Left lung (tissue), 10 donors: Measurements from ENCODE around the gene TOMM22. TPM values are rescaled to one million over a fixed set of nuclear protein-coding genes. Genes with fewer than 3 reads are reported as not detected.

Source experiments
- ATAC-seq: fragments of 200-7000 bp; cut with Tn5 transposase; one replicate; pipeline ENCODE4 v1.9.1; 2020; ENCODE audit warnings: moderate library complexity
- DNase-seq, 4 donors: peaks; one replicate each; pipeline ENCODE4 v3.0.0-alpha.2; 2013 to 2020
- H3K27ac ChIP-seq, 2 donors: fragments of 200-600 bp; sonication (generic) in 1 of 2; one replicate each; pipeline versions ENCODE4 v1.5.0 to v1.8.0; 2020 to 2021
- H3K27me3 ChIP-seq, 2 donors: fragments of 200-600 bp; sonication (generic) in 1 of 2; one replicate each; pipeline versions ENCODE4 v1.5.0 to v1.8.0; 2020 to 2021
- H3K36me3 ChIP-seq, 2 donors: fragments of 200-600 bp; sonication (generic) in 1 of 2; one replicate each; pipeline versions ENCODE4 v1.5.0 to v1.8.0; 2020 to 2021
- H3K4me1 ChIP-seq, 2 donors: fragments of 200-600 bp; one replicate each; pipeline ENCODE4 v1.8.0; 2021
- H3K4me3 ChIP-seq, 2 donors: fragments of 200-600 bp; sonication (generic) in 1 of 2; one replicate each; pipeline versions ENCODE4 v1.5.0 to v1.8.0; 2020 to 2021; ENCODE audit warnings: mild to moderate bottlenecking in 1 of 2
- H3K9me3 ChIP-seq, 2 donors: fragments of 200-600 bp; sonication (generic) in 1 of 2; one replicate each; pipeline versions ENCODE4 v1.5.0 to v1.8.0; 2020 to 2021
- intact Hi-C, 2 donors: fragments of 100-400 bp; cut with DNase I; formaldehyde crosslinking; loops; one replicate each; pipeline versions ENCODE4 v1.11.2 to v1.14.2; 2022
- polyA plus RNA-seq, 6 donors: library from polyadenylated mRNA; unstranded; fragments of 120-200 nt; gene quantifications; one replicate each; pipeline ENCODE4 v1.2.1, GENCODE V29; 2013; ENCODE audit not compliant: insufficient read length in 6 of 6
- total RNA-seq, 2 donors: library from RNA; stranded (reverse); fragmentation: NEBNext Ultra II Directional; extraction: Animal tissue kit (Norgen Biotek cat#: 25700); gene quantifications; one replicate each; pipeline ENCODE4 v1.2.1, GENCODE V29; 2021
- TF ChIP-seq, protein P1 (sequence below), 2 donors: fragments of 200-600 bp; sonication (generic) in 1 of 2; IDR thresholded peaks; one replicate each; pipeline versions ENCODE4 v1.5.0 to v1.8.0; 2021; ENCODE audit warnings: antibody characterized with exemption in 2 of 2
- donor health status: DM: no; HTN: yes; CAD: no.
- donor health status: DM: no; HTN: no; CAD: no.

Gene TOMM22
- total and polyA plus RNA-seq, 8 donors: 54.3 to 91.3 (median 79.6) TPM

DNA sequence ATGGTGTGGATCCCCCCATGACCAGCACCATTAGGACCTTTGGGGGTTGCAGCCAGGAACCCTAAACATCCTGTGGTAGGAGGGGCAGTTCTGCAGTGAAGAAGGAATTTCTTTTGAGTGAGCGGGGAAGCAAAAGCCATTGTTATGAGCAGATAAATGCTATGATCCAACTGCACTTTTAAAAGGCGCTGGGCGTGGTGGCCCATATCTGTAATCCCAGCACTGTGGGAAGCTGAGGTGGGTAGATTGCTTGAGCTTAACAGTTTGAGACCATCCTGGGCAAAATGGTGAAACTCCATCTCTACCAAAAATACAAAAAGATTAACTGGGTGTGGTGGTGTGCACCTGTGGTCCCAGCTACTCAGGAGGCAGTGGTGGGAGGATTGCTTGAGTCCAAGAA lies 5.9 kb upstream of the TOMM22 start:
- Histone ChIP-seq H3K4me3 (no peak overlapping the region), H3K27me3 (no peaks in the 10 kb centered on the region), H3K4me1 (no peaks in the 10 kb centered on the region), H3K36me3 (peaks cover 0 to 30% of the 10 kb centered on the region in 2 donors), H3K9me3 (no peaks in the 10 kb centered on the region), H3K27ac (no peak overlapping the region)
- intact Hi-C loops: no loop called here
- DNase-seq: no peak
- TF ChIP-seq, protein P1, sequence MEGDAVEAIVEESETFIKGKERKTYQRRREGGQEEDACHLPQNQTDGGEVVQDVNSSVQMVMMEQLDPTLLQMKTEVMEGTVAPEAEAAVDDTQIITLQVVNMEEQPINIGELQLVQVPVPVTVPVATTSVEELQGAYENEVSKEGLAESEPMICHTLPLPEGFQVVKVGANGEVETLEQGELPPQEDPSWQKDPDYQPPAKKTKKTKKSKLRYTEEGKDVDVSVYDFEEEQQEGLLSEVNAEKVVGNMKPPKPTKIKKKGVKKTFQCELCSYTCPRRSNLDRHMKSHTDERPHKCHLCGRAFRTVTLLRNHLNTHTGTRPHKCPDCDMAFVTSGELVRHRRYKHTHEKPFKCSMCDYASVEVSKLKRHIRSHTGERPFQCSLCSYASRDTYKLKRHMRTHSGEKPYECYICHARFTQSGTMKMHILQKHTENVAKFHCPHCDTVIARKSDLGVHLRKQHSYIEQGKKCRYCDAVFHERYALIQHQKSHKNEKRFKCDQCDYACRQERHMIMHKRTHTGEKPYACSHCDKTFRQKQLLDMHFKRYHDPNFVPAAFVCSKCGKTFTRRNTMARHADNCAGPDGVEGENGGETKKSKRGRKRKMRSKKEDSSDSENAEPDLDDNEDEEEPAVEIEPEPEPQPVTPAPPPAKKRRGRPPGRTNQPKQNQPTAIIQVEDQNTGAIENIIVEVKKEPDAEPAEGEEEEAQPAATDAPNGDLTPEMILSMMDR (IDR thresholded peaks at IDR 0.05): no peak
- no peak for ATAC-seq

DNA sequence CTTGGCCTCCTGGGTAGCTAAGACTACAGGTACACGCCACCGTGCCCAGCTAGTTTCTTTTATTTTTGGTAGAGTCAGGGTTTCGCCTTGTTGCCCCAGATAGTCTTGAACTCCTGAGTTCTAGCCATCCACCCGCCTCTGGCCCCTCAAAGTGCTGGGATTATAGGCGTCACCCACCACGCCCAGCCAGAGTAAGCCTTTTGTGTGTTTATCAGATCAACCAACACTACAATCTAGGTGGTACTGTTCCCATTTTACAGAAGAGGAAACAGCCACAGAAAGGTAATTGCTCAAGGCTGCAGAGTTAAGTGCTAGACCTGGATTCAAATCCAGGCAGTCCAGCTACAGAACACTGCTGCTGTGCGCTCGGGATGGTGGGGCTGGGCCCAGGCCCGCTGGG lies 3.1 kb downstream of the TOMM22 start:
- no peak overlapping the region for H3K27ac ChIP-seq
- H3K27me3 ChIP-seq: no peaks in the 10 kb centered on the region
- no peak for ATAC-seq
- no peak for DNase-seq
- intact Hi-C loops: no loop called here
- TF ChIP-seq, protein P1 (IDR thresholded peaks at IDR 0.05): no peak
- peaks cover 8 to 17% of the 10 kb centered on the region in 2 donors for H3K4me1 ChIP-seq
- no peak overlapping the region for H3K4me3 ChIP-seq
- peaks cover 0 to 64% of the 10 kb centered on the region in 2 donors for H3K36me3 ChIP-seq
- no peaks in the 10 kb centered on the region for H3K9me3 ChIP-seq

DNA sequence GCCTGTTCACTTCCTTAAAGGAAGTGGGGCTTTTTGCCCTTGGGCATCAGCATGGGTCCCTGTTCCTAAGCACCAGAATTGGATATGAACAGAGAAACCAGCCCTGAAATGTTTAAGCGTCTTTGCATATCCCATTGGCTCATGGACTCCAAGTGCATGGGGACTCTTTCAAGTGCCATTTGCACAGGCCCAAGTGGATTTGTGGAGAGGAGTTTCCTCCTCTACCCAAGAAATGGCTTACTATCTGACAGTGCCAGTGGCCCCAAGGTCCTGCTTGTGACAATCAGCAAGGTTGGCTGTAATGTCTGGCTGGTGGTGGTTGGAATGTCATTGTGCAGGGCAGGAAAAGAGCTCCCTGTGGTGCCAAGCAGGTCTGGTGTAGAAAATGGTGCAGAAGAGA lies 4.0 kb downstream of the TOMM22 start:
- H3K9me3 ChIP-seq: no peaks in the 10 kb centered on the region
- H3K36me3 ChIP-seq: peaks cover 0 to 72% of the 10 kb centered on the region in 2 donors
- ATAC-seq (no peak), DNase-seq (no peak)
- TF ChIP-seq, protein P1 (IDR thresholded peaks at IDR 0.05): no peak
- H3K4me3 ChIP-seq: no peak overlapping the region
- peaks cover 8 to 17% of the 10 kb centered on the region in 2 donors for H3K4me1 ChIP-seq
- no peak overlapping the region for H3K27ac ChIP-seq
- no peaks in the 10 kb centered on the region for H3K27me3 ChIP-seq
- intact Hi-C loops: no loop called here

DNA sequence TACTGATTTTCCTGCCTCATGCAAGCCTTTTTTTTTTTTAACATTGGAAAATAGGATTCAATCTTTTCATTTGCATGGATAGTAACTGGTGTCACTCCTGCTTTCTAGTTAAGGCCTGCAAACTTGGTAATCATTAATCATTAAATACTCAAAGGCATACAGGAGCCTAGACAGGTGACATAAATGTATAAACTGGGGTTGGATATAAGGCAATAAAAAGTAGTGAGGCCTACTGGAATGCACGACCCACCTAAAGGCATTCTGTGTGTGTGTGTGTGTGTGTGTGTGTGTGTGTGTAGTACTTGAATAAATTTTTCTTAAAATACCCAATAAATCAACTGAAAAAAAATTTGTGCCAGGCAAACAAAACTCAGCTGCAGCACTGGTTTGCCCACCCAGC lies 7.9 kb downstream of the TOMM22 start:
- DNase-seq (no peak), ATAC-seq (no peak)
- no peaks in the 10 kb centered on the region for H3K9me3 ChIP-seq
- H3K4me1 ChIP-seq: peaks cover 0 to 5% of the 10 kb centered on the region in 2 donors
- no peak overlapping the region for H3K27ac ChIP-seq
- intact Hi-C loops: no loop called here
- H3K27me3 ChIP-seq: no peaks in the 10 kb centered on the region
- no peak overlapping the region for H3K4me3 ChIP-seq
- TF ChIP-seq, protein P1 (IDR thresholded peaks at IDR 0.05): no peak
- peaks cover 0 to 83% of the 10 kb centered on the region in 2 donors for H3K36me3 ChIP-seq

DNA sequence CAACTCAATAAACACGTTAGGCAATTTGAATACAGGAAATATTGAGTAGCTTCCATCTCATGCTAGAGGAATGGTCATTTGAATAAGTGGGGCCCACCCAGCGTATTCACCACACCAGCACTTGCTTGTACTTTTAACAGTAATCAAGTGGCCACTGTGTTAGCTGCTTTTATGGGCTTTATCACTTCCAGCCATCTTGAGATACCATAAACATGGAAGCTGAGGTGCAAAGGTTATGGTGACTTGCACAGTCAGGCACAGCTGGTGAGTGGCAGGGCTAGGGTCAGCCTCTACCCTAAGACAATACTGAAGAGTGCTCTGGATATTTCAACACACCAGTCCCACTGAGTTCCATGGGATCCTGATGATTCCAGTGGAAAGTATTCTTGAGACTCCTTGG lies 12.3 kb downstream of the TOMM22 start:
- TF ChIP-seq, protein P1 (IDR thresholded peaks at IDR 0.05): no peak
- peaks cover 32 to 49% of the 10 kb centered on the region in 2 donors for H3K4me1 ChIP-seq
- no peaks in the 10 kb centered on the region for H3K27me3 ChIP-seq
- no peaks in the 10 kb centered on the region for H3K9me3 ChIP-seq
- H3K27ac ChIP-seq: peak overlapping the region in 1 of 2 donors; percentile 96
- DNase-seq: no peak
- H3K4me3 ChIP-seq: no peak overlapping the region
- ATAC-seq: no peak
- peaks cover 0 to 47% of the 10 kb centered on the region in 2 donors for H3K36me3 ChIP-seq
- intact Hi-C loops: no loop called here
